SH-SY5Y (cell line): Measurements from ENCODE around the gene TNNI2.

Experiments
- GATA2 ChIP-seq: IDR thresholded peaks from 2 replicates; pipeline ENCODE4 v1.6.1; 2011; ENCODE audit warnings: mild to moderate bottlenecking, low read depth, low read length
- GATA3 ChIP-seq: IDR thresholded peaks from 2 replicates; pipeline ENCODE4 v1.6.1; 2011; ENCODE audit warnings: low read depth, mild to moderate bottlenecking, low read length, moderate library complexity

Gene TNNI2

DNA sequence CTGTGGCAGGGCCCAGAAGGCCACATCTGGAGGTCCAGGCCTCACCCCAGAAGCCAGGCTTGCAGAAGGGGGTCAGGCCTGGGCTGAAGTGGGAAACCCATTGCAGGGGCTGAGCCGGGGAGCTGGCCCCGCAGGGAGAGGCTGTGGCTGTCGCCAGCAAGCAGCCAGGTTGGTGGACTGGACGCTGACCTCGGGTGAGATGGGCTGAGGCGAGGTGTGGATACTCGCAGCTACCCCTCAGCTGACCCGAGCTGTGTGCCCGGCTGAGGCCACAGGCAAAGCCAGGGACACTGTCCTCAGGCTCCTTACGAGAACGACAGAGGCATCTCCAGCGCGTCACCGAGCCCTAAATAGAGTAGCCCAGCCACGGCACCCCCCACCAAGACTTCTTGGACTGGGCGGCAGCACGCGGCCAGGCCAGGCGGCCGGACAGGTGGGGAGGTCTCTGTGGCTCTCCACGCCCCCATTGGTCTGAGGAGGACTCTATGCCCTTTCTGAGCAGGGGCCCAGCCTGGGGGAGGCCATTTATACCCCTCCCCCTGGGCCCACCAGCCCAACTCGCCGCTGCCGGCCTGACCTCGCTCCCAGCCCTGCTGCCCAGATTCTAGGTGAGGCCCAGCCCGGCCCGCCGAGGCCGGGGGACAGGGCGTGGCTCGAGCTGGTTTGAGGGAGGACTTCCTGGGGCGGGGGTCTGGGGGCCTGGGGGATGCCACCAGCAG, at the start of gene TNNI2:
Gene TNNI2 (plus strand): TSS at position 556 of the 719 bp plus-strand sequence. CDS start 716 bp downstream, outside the sequence.
- TF ChIP-seq GATA2 = no peak

DNA sequence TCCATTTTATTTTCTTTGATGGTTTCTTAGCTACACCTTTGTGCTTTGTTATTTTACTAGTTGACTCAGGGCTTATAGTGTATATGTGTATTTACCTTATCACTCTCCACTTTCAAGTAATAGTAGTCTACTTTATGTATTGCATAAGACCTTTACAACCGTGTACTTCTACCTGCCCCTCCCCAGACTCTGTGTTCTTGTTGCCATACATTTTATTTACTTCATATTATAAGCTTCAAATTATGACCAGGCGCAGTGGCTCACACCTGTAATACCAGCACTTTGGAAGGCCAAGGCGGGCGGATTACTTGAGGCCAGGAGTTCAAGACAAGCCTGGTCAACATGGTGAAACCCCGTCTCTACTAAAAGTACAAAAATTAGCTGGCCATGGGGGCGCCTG, 46.9 kb upstream of the TNNI2 start:
- TF ChIP-seq GATA3 = no peak
- TF ChIP-seq GATA2 = no peak

DNA sequence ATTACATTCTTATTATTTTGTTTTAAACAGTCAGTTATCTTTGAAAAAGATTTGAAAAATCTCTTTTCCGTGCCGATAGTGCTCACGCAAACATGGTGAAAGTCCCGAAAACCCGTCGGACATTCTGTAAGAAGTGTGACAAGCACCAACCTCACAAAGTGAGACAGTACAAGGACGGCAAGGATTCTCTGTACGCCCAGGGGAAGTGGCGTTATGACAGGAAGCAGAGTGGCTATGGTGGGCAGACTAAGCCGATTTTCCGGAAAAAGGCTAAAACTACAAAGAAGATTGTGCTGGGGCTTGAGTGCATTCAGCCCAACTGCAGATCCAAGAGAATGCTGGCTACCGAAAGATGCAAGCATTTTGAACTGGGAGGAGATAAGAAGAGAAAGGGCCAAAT, 46.3 kb upstream of the TNNI2 start:
- no peak for TF ChIP-seq GATA3
- TF ChIP-seq GATA2 = no peak

DNA sequence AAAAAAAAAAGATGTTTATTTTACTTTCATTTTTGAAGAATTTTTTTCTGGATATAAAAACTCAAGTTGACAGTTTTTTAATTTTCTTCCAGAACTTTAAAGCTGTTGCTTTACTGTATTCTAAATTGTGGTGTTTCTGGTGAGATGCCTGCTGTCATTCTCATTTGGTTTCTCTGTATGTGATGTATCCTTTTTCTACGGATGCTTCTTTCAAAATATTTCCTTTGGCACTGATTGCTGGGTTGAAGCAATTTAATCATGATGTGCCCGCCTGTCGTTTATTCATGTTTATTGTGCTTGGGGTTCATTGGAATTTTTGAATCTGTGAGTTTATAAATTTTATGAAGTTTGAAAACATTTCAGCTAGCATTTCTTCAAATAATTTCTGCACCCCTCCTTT, 45.7 kb upstream of the TNNI2 start:
- TF ChIP-seq GATA2 (no peak), GATA3 (no peak)

DNA sequence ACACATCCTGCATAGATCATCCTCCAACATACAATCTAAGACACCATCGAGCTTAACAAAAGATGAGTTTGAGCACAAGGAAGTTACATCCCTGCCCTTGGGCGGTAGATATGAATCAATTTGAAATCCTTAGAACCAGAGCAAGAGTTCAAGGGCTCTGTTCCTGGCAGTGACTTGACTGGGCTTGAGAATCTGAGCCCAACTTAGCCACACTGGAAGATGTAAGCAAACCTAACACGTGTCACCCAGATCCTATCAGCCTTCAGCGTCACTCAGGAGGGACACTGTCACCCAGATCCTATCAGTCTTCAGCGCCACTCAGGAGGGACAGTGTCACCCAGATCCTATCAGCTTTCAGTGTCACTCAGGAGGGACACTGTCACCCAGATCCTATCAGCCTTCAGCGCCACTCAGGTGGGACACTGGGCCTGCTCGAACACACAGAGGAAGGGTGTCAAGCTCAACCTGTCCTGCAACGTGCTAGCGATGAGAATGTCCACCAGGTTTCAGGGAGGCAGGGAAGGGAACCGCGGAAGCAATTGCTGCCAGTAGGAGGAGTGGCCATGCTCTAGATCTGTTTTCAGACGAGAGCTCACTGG, 42.3 kb upstream of the TNNI2 start:
- no peak for TF ChIP-seq GATA3
- peak; percentile 54; the same call in 1 of the 2 replicates for TF ChIP-seq GATA2

DNA sequence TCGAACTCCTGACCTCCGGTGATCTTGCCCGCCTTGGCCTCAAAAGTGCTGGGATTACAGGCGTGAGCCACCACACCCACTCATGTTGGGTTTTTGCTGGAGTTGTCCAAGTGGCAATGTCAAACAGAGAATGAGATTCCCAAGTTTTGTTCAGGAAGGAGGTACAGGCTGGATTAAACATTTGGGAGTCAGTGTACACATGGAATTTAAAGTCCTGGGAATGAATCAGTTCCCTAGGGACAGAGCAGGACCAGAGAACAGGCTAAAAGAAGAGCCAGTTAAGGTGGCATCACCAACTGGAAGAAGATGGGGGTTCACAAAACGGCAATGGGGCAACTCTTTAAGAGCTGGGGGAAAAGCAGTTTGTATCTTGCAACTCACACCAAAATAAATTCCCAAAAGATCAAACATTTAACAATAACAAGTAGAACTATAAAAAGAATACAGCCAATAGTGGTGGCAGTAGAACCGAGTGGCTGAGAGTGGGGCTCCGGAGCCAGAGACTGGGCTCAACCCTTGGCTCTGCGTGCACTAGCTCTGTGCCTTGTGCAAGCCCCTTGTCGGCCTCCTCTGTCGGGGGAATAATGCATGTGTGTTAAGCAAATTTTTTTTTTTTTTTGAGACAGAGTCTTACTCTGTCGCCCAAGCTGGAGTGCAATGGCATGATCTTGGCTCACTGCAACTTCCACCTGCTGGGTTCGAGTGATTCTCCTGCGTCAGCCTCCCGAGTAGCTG, 41.2 kb upstream of the TNNI2 start:
- TF ChIP-seq GATA2 (no peak), GATA3 (no peak)

DNA sequence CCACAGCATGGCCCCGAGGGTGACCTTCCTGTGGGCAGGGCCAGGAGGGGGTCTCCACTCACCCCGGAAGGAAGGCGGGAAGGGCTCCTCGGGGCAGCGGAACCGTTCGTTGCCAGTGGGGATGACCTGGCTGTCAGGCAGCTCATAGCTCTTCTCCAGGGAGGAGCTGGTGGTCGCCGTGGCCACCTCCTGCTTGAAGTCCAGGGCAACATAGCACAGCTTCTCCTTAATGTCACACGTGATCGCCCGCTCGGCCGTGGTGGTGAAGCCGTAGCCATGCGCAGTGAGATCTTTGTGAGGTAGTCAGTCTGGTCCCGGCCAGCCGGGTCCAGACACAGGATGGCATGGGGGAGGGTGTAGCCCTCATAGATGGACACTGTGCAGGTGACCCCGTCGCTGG, 35.5 kb upstream of the TNNI2 start:
- TF ChIP-seq GATA3 = no peak
- no peak for TF ChIP-seq GATA2

DNA sequence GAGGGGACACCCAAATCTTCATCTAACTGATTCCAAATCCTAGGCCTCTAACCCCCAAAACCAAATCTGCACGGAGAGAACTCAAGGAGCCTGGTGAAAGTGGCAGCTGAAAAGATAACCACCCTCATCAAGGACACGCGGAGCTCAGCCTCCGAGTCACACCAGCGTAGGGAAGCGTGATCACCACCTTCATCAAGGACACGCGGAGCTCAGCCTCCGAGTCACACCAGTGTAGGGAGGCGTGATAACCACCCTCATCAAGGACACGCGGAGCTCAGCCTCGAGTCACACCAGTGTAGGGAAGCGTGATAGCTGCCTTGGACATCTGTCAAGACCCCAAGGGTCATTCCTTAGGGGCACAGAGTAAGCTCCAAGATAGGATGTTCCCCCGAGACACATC, 33.3 kb upstream of the TNNI2 start:
- TF ChIP-seq GATA3 (no peak), GATA2 (no peak)

DNA sequence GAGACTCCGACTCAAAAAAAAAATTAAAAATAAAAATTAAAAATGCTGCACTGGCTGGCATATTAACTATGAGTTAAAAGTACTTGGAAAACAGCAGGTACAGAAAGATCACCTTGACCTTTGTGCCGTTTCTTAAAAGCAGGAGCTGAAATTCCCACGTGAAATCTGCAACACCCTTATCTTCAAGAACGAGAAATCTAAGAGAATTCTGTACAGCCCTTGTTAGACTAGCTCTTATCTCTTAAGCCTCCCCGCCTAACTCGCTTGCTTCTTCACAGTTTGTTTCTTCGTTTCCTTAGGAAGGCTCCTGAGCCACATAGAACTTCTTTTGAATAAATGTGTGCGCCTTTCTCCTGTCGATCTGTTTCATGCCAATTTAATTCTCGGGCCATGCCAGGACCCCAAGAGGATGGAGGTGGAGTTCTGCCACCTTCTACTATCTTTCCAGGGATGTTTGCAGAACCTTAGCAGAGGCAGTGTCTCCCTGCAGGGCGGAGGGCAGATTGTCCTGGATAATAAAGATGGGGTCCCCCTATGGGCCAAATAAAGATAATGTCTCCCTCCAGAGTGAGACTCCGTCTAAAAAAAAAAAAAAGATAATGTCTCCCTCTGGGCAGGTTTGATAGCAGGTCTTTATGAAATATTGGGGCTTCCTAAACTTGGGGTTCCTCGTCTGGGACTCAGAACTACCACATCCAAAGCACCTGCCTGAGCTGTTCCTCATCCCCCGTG, 31.4 kb upstream of the TNNI2 start:
- TF ChIP-seq GATA2 (no peak), GATA3 (no peak)

DNA sequence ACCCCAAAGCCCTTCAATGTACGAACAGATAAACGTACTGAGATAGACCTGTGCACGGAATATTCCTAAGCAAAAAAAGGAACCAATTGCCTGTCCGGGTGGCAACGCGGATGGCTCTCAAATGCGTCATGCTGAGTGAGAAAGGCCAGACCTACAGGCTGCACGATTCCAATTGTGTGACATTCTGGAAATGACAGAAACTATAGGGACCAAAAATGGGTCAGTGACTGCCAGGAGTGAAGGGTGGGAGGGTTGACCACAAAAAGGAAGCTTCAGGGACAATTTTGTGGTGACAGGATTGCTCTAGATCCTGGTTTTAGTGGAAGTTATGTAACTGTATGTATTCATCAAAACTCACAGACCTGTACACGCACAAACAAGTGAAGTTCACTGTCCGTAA, 28.0 kb upstream of the TNNI2 start:
- TF ChIP-seq GATA2 = no peak
- no peak for TF ChIP-seq GATA3

DNA sequence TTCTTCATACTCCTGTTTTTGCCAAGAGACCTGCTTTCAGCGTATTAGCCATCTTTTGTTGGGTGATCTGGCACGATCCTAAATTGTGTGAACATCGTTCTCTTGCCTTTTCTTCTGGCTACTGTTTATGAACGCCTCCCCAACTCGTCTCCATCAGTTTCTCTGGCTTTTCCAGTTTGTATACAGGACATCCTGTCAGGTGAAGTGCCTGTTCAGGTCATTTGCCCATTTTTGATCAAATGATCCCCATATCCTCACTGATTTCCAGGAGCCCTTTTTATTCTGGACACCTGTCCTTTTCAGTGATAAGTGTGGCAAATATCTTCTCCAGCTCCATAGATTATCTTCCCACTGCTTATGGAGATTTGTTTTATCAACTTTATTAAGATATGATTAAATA, 26.5 kb upstream of the TNNI2 start:
- no peak for TF ChIP-seq GATA2
- no peak for TF ChIP-seq GATA3

DNA sequence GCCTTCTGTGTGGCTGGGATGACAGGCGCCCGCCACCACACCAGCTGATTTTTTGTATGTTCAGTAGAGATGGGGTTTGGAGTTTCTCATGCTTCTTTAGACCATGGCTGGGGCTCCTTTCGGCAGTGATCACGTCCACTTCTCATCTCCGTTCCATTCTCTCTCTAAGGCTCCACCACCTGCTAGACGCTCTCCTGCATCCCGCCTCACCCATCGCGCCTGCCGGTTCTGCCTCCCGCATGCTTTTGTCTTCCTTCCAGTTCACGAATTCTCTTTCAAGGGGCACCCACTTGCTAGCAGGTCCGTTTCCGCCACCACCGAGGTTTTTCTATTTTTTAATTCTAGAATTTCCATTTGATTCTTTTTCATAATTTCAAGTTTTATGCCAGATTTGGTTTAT, 26.0 kb upstream of the TNNI2 start:
- TF ChIP-seq GATA3 (no peak), GATA2 (no peak)

DNA sequence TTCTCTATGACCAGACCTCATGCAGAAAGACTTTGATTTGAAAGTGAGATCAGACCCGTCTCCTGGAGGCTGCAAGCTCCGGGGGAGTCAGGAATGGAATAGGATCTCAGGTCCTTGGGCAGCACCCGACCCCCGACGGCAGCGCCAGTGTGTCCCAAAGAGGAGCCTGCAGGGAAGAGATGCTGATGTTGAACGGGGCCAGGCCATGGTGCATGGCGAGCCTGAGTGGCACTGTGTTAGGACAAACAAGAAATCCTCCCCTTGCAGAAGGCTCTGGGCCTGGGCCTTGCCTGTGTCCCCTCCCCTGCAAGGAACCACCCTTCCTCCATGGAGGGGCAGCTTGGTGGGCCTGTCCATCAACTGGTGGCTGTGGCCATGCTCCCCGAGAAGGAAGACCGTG, 24.1 kb upstream of the TNNI2 start:
- TF ChIP-seq GATA2 (no peak), GATA3 (no peak)

DNA sequence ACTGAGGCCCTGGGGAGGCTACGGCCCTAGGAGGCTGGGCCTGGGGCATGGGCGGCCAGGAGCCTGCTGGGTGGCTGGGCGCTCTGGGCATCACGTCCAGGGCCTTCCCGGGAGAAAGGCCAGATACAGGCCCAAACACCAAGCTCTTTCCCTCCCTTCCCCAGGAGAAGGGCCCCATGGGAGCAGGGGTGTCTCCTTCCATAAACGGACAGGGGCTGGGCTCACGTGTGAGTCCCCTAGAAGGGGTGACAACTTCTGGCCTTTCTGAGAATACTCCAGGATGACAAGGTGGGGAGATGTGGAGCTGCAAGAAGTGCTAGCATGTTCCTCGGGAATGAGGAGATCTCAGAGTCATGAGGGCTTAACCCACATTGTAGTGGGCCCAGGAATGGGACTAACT, 23.5 kb upstream of the TNNI2 start:
- TF ChIP-seq GATA3 (no peak), GATA2 (no peak)

DNA sequence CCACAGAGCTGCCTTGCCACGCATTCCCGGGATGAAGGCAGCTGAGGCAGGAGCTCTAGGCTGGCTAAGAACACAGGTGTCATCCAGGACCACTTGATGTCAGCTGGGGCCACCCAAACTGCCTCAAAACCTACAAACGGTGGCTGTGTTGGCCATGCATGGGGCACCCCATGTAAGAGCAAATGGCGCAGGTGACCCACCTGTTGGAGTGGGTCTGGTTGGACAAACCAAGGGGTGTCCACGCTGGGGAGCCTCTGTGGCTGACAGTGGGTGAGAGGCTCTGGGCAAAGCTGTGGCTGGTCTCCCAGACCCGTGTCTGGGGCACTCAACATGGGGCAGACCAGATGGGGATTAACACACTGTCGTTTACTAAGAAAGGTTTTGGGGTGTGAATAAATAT, 23.0 kb upstream of the TNNI2 start:
- TF ChIP-seq GATA2 = no peak
- no peak for TF ChIP-seq GATA3
